ENCODE measurements around the gene ADGRB2.

The ADGRB2 gene

DNA sequence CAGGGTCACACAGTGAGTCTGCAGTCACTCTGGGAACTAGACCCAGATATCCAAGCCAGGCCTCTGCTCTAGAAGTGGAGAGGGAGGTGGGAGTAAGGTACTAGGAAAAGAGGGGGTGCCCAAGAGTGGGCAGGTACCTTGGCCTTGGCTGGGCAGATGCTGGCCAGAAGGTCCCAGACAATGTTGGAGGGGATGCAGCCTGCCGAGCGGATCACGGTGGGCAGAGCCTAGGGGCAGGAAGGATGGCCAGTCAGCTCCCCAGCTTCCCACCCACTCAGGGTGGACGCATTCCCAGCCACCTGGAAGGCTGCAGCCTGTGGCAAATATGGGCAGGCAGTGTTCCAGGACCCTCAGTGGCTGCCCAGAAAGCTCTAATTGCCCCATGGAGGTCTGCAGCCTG, 28.4 kb upstream of the ADGRB2 start:
- H3K9me3 ChIP-seq (ENCODE audit: insufficient read depth, low read length, severe bottlenecking): no peaks in the 10 kb centered on the region
- H4K20me1 ChIP-seq (ENCODE audit: insufficient read depth, low read length): no peaks in the 10 kb centered on the region
- ATAC-seq (ENCODE audit: insufficient read depth, low read depth): no peak
- no peaks in the 10 kb centered on the region for H3K79me2 ChIP-seq (ENCODE audit: insufficient read depth, low read length)
- peaks cover 19% of the 10 kb centered on the region for H3K4me1 ChIP-seq (ENCODE audit: insufficient read depth, low read length)
- DNase-seq: no peak
- no peak overlapping the region for H3K4me3 ChIP-seq (ENCODE audit: low read depth in 1 of 2, low read length in 2 of 2)
- no peak overlapping the region for H3K9ac ChIP-seq (ENCODE audit: low read depth, low read length)
- no peaks in the 10 kb centered on the region for H3K36me3 ChIP-seq (ENCODE audit: insufficient read depth, low read length)
- no peak for TF ChIP-seq EZH2 (IDR thresholded peaks at IDR 0.05; ENCODE audit: borderline replicate concordance, low read depth, low read length, severe bottlenecking)
- TF ChIP-seq, protein P1, sequence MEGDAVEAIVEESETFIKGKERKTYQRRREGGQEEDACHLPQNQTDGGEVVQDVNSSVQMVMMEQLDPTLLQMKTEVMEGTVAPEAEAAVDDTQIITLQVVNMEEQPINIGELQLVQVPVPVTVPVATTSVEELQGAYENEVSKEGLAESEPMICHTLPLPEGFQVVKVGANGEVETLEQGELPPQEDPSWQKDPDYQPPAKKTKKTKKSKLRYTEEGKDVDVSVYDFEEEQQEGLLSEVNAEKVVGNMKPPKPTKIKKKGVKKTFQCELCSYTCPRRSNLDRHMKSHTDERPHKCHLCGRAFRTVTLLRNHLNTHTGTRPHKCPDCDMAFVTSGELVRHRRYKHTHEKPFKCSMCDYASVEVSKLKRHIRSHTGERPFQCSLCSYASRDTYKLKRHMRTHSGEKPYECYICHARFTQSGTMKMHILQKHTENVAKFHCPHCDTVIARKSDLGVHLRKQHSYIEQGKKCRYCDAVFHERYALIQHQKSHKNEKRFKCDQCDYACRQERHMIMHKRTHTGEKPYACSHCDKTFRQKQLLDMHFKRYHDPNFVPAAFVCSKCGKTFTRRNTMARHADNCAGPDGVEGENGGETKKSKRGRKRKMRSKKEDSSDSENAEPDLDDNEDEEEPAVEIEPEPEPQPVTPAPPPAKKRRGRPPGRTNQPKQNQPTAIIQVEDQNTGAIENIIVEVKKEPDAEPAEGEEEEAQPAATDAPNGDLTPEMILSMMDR (IDR thresholded peaks at IDR 0.05; ENCODE audit: borderline replicate concordance, extremely low read depth, low read length, poor library complexity, severe bottlenecking): no peak
- no peaks in the 10 kb centered on the region for H3K27me3 ChIP-seq (ENCODE audit: insufficient read depth, low read length, poor library complexity)
- H3K27ac ChIP-seq (ENCODE audit: low read length): no peak overlapping the region
- H3K4me2 ChIP-seq (ENCODE audit: insufficient read depth, low read length): no peak overlapping the region
- H2AFZ ChIP-seq (ENCODE audit: low read depth, low read length): no peak overlapping the region

DNA sequence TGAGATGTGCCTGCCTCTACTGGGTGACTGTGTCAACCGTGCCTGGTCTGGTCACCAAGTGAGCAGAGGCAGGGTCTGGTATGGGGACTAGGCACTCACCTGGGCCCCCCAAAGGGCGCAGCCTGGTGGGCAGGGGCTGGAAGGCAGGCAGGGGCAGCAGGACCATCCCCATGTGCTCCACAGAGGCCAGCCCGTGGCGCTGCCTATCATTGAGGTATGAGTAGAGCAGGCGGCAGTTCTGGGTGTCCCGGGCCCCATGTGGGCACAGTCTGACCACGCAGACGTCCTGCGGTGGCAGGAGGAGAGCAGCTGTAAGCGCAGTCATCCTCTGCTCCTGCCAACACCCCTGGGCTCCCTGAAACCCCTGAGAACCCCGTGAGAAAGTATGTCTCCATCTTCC, 28.0 kb upstream of the ADGRB2 start:
- Histone ChIP-seq H3K36me3 (ENCODE audit: insufficient read depth, low read length) (no peaks in the 10 kb centered on the region), H3K9ac (ENCODE audit: low read depth, low read length) (no peak overlapping the region), H3K27me3 (ENCODE audit: insufficient read depth, low read length, poor library complexity) (no peaks in the 10 kb centered on the region), H2AFZ (ENCODE audit: low read depth, low read length) (no peak overlapping the region), H3K4me3 (ENCODE audit: low read depth in 1 of 2, low read length in 2 of 2) (no peak overlapping the region), H3K4me2 (ENCODE audit: insufficient read depth, low read length) (no peak overlapping the region), H3K79me2 (ENCODE audit: insufficient read depth, low read length) (no peaks in the 10 kb centered on the region), H3K27ac (ENCODE audit: low read length) (no peak overlapping the region), H3K4me1 (ENCODE audit: insufficient read depth, low read length) (peaks cover 19% of the 10 kb centered on the region), H4K20me1 (ENCODE audit: insufficient read depth, low read length) (no peaks in the 10 kb centered on the region), H3K9me3 (ENCODE audit: insufficient read depth, low read length, severe bottlenecking) (no peaks in the 10 kb centered on the region)
- TF ChIP-seq EZH2 (IDR thresholded peaks at IDR 0.05; ENCODE audit: borderline replicate concordance, low read depth, low read length, severe bottlenecking): no peak
- TF ChIP-seq, protein P1 (IDR thresholded peaks at IDR 0.05; ENCODE audit: borderline replicate concordance, extremely low read depth, low read length, poor library complexity, severe bottlenecking): no peak
- DNase-seq (no peak), ATAC-seq (ENCODE audit: insufficient read depth, low read depth) (no peak)

DNA sequence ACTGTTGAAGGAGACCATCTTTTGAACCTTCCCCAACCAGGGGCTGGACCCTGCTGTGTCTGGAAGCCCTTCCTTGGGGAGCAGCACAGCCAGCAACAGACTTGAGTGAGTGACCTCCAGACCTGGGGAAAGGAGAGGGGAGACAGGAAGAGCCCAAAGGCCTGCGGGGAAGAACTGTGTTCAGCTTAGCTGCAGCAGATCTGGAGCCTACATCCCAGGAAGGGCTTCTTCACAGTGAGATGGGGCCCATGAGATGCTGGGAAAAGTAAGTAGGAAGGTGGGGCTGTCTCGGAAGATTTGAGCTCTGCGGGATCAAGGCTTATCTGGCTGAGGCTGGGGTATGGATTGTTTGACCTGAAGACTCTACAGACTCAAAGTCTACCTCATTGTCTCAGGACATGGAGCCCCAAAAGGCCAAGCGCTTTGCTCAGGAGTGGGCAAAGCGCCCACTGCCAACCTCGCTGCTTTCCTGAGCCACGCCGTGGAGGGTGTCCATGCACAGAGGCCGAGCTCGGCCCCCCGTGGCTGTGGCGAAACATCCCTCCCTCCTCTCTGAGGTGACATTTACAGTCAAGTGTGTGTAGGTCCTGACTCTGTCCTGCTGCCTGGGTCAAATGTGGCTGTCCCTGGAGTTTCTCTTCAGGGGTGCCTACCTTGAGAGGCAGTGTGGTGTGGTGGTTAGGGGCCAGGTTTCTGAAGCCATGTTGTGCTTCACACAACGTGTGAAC, 27.2 kb upstream of the ADGRB2 start:
- no peak for DNase-seq
- Histone ChIP-seq H3K79me2 (ENCODE audit: insufficient read depth, low read length) (no peaks in the 10 kb centered on the region), H2AFZ (ENCODE audit: low read depth, low read length) (no peak overlapping the region), H3K27ac (ENCODE audit: low read length) (no peak overlapping the region), H4K20me1 (ENCODE audit: insufficient read depth, low read length) (no peaks in the 10 kb centered on the region), H3K4me3 (ENCODE audit: low read depth in 1 of 2, low read length in 2 of 2) (no peak overlapping the region), H3K9me3 (ENCODE audit: insufficient read depth, low read length, severe bottlenecking) (no peaks in the 10 kb centered on the region), H3K9ac (ENCODE audit: low read depth, low read length) (no peak overlapping the region), H3K36me3 (ENCODE audit: insufficient read depth, low read length) (no peaks in the 10 kb centered on the region), H3K4me2 (ENCODE audit: insufficient read depth, low read length) (no peak overlapping the region), H3K27me3 (ENCODE audit: insufficient read depth, low read length, poor library complexity) (no peaks in the 10 kb centered on the region), H3K4me1 (ENCODE audit: insufficient read depth, low read length) (peaks cover 19% of the 10 kb centered on the region)
- TF ChIP-seq, protein P1 (IDR thresholded peaks at IDR 0.05; ENCODE audit: borderline replicate concordance, extremely low read depth, low read length, poor library complexity, severe bottlenecking): no peak
- no peak for ATAC-seq (ENCODE audit: insufficient read depth, low read depth)

Measured in DND-41 (cell line).